Activated CD8-positive, alpha-beta memory T cell treated with anti-CD3 and anti-CD28 coated beads, Interleukin-2, amount 50 U/mL, for 4 hours (primary cell): ENCODE data around the gene PCDHGA1.
"Not testable (repeated sequence)": the region's sequence is repeated elsewhere in the genome, so short reads cannot be mapped to it uniquely, and the experiment has no call there.

Experiments
- DNase-seq: peaks from one replicate; pipeline ENCODE4 v3.0.0-alpha.2; 2020

The PCDHGA1 gene

GRCh38 chr5:141349917-141350619, 19.8 kb downstream of the PCDHGA1 start, which contains the start of gene PCDHGB1:
PCDHGB1 (plus strand) TSS chr5:141350099; CDS start chr5:141350261, 162 bp downstream.
- no peak for DNase-seq

- no peak for DNase-seq
Observed at GRCh38 chr5:141351591-141351990, 21.3 kb downstream of the PCDHGA1 start.

DNA sequence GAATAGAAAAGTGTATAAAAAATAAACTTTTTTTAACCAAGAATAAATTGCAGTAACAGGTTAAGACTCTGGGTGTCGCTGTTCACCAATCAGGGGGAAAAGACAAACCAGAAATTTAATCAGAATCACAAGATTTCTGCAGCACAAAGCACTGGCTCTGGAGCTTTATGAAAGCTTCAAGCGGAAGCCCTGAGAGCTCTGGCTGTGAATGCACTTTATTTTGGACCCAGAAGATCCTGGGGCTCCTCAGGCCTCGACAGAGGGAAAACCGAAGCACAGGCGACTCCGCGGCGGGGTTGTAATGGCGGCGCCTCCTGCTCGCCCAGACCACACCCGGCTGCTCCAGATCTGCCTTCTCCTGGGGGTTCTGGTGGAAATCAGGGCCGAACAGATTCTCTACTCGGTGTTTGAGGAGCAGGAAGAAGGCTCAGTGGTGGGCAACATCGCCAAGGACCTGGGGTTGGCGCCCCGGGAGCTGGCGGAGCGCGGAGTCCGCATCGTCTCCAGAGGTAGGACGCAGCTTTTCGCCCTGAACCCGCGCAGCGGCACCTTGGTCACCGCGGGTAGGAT, 24.7 kb downstream of the PCDHGA1 start, which contains the start of gene PCDHGA4:
Gene PCDHGA4 (plus strand): TSS at position 122 of the 570 bp plus-strand sequence. CDS start 87 bp downstream, at position 209.
- DNase-seq, result no peak

DNA sequence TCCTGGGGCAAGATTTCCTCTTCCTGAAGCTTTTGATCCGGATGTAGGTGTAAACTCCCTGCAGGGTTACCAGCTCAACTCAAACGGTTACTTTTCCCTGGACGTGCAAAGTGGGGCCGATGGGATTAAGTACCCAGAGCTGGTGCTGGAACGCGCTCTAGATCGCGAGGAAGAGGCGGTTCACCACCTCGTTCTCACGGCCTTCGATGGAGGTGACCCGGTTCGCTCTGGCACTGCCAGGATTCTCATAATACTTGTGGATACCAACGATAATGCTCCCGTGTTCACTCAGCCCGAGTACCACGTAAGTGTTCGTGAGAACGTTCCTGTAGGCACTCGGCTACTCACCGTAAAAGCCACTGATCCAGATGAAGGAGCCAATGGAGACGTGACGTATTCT, 25.3 kb downstream of the PCDHGA1 start:
- DNase-seq, result no peak

- DNase-seq, result no peak
Observed at GRCh38 chr5:141356133-141356532, 25.8 kb downstream of the PCDHGA1 start.

DNA sequence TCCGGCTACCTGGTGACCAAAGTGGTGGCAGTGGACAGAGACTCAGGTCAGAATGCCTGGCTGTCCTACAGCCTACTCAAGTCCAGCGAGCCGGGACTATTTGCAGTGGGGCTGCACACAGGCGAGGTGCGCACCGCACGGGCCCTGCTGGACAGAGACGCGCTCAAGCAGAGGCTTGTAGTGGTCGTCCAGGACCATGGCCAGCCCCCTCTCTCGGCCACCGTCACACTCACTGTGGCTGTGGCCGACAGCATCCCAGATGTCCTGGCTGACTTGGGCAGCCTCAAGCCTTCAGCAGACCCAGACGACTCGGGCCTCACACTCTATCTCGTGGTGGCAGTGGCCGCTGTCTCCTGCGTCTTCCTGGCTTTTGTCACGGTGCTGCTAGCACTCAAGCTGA, 26.6 kb downstream of the PCDHGA1 start:
- no peak for DNase-seq

DNA sequence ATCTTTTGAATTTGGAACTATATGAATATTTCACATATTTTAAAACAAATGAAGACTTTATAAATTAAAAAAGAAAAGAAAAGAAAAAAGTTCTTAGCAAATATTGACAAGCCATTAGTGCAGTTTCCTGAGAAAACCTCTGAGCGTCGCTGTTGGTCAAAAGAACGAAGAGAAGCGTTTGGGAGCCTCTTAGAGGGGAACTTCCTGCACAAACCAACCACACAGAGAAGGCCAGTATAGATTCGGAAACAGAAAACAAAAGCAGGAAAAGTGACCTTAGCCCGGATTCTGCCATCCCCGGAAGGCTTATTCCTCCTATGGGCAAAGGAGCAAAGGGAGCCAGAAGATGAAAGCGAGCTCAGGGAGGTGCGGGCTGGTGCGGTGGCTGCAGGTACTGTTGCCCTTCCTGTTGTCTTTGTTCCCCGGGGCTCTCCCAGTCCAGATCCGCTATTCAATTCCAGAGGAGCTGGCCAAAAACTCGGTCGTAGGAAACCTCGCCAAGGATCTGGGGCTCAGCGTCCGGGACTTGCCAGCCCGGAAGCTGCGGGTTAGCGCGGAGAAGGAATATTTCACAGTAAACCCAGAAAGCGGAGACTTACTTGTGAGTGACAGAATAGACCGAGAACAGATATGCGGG, 29.6 kb downstream of the PCDHGA1 start, which contains the start of gene PCDHGB2:
Gene PCDHGB2 (plus strand): TSS at position 205 of the 637 bp plus-strand sequence. CDS start 142 bp downstream, at position 347.
- DNase-seq, result no peak

DNA sequence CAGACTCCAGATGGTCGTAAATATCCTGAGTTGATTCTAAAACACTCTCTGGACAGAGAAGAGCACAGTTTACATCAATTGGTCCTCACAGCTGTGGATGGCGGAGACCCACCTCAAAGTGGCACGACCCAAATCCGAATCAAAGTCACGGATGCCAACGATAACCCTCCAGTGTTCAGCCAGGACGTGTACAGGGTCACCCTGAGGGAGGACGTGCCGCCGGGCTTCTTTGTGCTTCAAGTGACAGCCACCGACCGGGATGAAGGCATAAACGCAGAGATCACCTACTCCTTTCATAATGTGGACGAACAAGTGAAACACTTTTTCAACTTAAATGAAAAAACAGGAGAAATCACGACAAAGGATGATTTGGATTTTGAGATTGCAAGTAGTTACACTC, 30.4 kb downstream of the PCDHGA1 start:
- no peak for DNase-seq

DNA sequence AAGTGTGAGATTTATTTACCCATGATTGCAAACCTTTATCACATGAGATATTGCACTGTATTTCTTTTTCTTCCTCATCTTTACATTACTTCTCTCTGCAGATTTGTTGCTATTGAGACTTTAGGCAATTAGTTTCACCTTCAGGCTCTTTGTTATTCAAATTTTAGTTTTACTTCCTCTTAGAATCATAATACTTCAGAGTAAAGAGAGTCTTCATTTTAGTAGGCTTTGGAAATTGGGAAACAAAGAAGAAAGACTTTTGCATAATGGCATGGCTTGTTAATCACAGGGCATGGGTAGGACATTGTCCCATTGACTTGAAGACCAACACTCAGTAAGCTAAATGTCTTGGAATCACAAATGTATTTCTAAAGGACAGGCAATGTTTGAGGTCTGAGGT, 32.4 kb downstream of the PCDHGA1 start:
- no peak for DNase-seq

DNA sequence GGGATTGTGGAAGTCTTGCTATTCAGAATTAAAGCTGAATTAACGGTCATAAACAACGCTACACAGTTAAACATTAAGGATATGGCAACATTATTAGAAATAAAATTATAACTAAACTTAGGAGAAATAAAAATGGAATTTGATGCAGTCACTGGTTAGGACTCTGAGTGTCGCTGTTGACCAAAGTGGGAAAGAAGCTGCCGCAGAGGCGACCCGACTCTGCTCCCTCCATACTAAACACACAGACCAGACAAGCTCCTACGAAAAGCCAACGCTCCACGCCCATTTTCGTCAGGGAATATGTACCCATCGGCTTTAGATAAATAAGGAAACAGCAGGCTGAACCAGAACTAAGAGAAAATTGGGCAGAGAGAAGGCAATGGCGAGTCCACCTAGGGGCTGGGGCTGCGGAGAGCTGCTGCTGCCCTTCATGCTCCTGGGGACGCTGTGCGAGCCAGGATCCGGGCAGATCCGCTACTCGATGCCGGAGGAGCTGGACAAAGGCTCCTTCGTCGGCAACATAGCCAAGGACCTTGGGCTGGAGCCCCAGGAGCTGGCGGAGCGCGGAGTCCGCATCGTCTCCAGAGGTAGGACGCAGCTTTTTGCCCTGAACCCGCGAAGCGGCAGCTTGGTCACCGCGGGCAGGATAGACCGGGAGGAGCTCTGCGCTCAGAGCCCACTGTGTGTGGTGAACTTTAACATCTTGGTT, 33.8 kb downstream of the PCDHGA1 start, which contains the start of gene PCDHGA5:
Gene PCDHGA5 (plus strand): TSS at position 211 of the 709 bp plus-strand sequence. CDS start 169 bp downstream, at position 380.
- DNase-seq, result no peak

GRCh38 chr5:141366016-141366896, 35.9 kb downstream of the PCDHGA1 start:
- no peak for DNase-seq

GRCh38 chr5:141369994-141370848, 39.9 kb downstream of the PCDHGA1 start, which contains the start of gene PCDHGB3:
PCDHGB3 (plus strand) TSS chr5:141370242; CDS start chr5:141370395, 153 bp downstream.
- DNase-seq, result no peak

DNA sequence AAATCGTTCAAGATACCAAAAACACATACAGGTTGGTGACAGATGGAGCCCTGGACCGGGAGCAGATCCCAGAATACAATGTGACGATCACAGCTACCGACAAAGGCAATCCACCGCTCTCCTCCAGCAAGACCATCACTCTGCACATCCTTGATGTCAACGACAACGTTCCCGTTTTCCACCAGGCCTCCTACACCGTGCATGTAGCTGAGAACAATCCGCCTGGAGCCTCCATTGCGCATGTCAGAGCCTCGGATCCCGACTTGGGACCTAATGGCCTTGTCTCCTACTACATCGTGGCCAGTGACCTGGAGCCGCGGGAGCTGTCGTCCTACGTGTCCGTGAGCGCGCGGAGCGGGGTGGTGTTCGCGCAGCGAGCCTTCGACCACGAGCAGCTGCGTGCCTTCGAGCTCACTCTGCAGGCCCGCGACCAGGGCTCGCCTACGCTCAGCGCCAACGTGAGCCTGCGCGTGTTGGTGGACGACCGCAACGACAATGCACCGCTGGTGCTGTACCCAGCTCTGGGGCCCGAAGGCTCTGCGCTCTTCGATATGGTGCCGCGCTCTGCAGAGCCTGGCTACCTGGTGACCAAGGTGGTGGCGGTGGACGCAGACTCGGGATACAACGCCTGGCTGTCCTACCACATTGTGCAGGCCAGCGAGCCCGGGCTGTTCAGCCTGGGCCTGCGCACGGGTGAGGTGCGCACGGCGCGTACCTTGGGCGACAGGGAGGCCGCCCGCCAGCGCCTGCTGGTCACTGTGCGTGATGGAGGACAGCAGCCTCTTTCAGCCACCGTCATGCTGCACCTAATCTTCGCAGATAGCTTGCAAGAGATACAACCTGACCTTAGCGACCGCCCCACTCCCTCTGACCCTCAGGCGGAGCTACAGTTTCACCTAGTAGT, 41.5 kb downstream of the PCDHGA1 start:
- no peak for DNase-seq

DNA sequence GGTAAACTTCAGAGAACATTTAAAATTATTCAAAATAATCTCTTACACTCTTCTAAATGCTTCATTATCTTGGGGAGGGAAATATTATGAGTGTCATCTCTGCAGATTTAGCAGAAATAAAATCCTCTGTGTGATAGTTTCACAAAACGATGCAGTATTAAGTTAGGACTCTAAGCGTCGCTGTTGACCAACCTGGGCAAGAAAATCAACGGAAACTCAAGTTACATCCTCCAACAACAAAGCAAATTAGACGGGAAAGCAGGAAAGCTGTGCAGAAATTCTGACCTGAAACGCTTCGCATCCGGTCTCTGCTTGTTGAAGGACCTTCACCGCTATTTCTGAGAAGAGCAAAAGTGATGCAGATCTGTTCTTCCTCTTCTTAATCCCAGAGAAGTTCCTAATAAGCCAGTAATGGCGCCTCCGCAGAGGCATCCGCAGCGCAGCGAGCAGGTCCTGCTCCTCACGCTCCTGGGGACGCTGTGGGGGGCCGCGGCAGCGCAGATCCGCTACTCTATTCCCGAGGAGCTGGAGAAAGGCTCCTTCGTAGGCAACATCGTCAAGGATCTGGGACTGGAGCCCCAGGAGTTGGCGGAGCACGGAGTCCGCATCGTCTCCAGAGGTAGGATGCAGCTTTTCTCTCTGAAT, 43.5 kb downstream of the PCDHGA1 start, which contains the start of gene PCDHGA6:
Gene PCDHGA6 (plus strand): TSS at position 219 of the 645 bp plus-strand sequence. CDS start 193 bp downstream, at position 412.
- DNase-seq, result no peak

DNA sequence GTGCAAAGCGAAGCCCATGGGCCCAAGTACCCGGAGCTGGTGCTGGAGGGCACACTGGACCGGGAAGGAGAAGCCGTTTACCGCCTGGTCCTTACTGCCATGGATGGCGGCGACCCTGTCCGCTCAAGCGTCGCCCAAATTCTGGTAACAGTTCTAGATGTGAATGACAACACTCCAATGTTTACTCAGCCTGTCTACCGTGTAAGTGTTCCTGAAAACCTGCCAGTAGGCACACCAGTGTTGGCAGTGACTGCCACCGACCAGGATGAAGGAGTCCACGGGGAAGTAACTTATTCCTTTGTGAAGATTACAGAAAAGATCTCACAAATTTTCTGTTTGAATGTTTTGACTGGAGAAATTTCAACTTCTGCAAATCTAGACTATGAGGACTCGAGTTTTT, 44.3 kb downstream of the PCDHGA1 start:
- no peak for DNase-seq

DNA sequence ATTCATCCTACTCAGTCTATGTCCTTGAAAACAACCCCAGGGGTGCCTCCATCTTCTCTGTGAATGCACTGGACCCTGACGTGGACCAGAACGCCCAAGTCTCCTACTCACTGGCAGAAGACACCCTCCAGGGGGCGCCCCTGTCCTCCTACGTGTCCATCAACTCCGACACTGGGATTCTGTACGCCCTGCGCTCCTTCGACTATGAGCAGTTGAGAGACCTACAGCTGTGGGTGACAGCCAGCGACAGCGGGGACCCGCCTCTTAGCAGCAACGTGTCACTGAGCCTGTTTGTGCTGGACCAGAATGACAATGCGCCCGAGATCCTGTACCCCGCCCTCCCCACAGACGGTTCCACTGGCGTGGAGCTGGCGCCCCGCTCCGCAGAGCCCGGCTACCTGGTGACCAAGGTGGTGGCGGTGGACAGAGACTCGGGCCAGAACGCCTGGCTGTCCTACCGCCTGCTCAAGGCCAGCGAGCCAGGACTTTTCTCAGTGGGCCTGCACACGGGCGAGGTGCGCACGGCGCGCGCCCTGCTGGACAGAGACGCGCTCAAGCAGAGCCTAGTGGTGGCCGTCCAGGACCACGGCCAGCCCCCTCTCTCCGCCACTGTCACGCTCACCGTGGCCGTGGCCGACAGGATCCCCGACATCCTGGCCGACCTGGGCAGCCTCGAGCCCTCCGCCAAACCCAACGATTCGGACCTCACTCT, 45.3 kb downstream of the PCDHGA1 start:
- DNase-seq, result not testable (repeated sequence)

GRCh38 chr5:141382469-141383294, 52.4 kb downstream of the PCDHGA1 start, which contains the start of gene PCDHGA7:
PCDHGA7 (plus strand) TSS chr5:141382742; CDS start chr5:141382900, 158 bp downstream.
- DNase-seq, result no peak
